GM12878 (cell line): ENCODE results near the gene MNAT1.

Experiments used
- ATF7 ChIP-seq: fragments of 450-650 bp; IDR thresholded peaks from 2 replicates; pipeline ENCODE4 v1.6.1; 2016; ENCODE audit warnings: low read depth, mild to moderate bottlenecking
- CTCF ChIP-seq, 3 experiments: IDR thresholded peaks in 2 of 3; conservative IDR thresholded peaks in 1 of 3; 2 replicates each; pipeline ENCODE4 v1.5.1; 2011; ENCODE audit warnings: low read depth in 3 of 3, low read length in 3 of 3, mild to moderate bottlenecking in 3 of 3, control low read depth in 2 of 3, moderate library complexity in 2 of 3, inconsistent platforms in 1 of 3, mixed read lengths in 1 of 3; ENCODE audit not compliant: control insufficient read depth in 2 of 3, insufficient read depth in 1 of 3; ENCODE audit errors: extremely low read depth in 1 of 3
- EP300 ChIP-seq, 2 experiments: fragments of 150-350 bp in 1 of 2; IDR thresholded peaks; 2 replicates each; pipeline ENCODE4 v1.6.1; 2011 to 2012; ENCODE audit warnings: low read depth in 2 of 2, low read length in 2 of 2, borderline replicate concordance in 1 of 2, improper control_type of control experiment in 1 of 2, inconsistent platforms in 1 of 2; ENCODE audit not compliant: control insufficient read depth in 1 of 2
- RFX5 ChIP-seq: IDR thresholded peaks from 2 replicates; pipeline ENCODE4 v1.6.1; 2011; ENCODE audit warnings: low read depth, low read length, improper control_type of control experiment

GRCh38 chr14:60756847-60757246, 22.3 kb downstream of the MNAT1 start:
- TF ChIP-seq CTCF (IDR thresholded peaks at IDR 0.05 in 2 of 3, conservative IDR thresholded peaks at IDR 0.05 in 1 of 3; ENCODE audit: control insufficient read depth in 2 of 3, extremely low read depth in 1 of 3, insufficient read depth in 1 of 3, low read depth in 3 of 3, low read length in 3 of 3) (no peak), ATF7 (no peak), EP300 (IDR thresholded peaks at IDR 0.05; ENCODE audit: borderline replicate concordance in 1 of 2, control insufficient read depth in 1 of 2, low read depth in 2 of 2, low read length in 2 of 2) (no peak), RFX5 (no peak)
